GM21360 (cell line): ENCODE results near the gene AFF1.

ENCODE experiments used
- ATAC-seq: cut with Tn5 transposase; IDR thresholded peaks from one replicate; pipeline ENCODE4 v1.9.1; 2021; ENCODE audit warnings: mild to moderate bottlenecking, moderate library complexity; ENCODE audit not compliant: unreplicated experiment

The AFF1 gene

GRCh38 chr4:87105101-87105845 is 170.5 kb downstream of the AFF1 start:
- no peak for ATAC-seq

GRCh38 chr4:87108142-87108546 is 173.3 kb downstream of the AFF1 start:
- ATAC-seq, result no peak

- ATAC-seq, result no peak
These were observed 174.3 kb downstream of the AFF1 start for GRCh38 chr4:87109121-87109520.

- no peak for ATAC-seq
These were observed 175.1 kb downstream of the AFF1 start for GRCh38 chr4:87109945-87110344.

- no peak for ATAC-seq
These were observed 177.3 kb downstream of the AFF1 start for GRCh38 chr4:87112063-87112462.

- ATAC-seq, result no peak
These were observed 179.6 kb downstream of the AFF1 start for GRCh38 chr4:87114245-87115062.

GRCh38 chr4:87116231-87116630 is 181.4 kb downstream of the AFF1 start:
- ATAC-seq, result no peak

- no peak for ATAC-seq
These were observed 182.4 kb downstream of the AFF1 start for GRCh38 chr4:87117051-87117731.

- ATAC-seq, result no peak
These were observed 182.9 kb downstream of the AFF1 start for GRCh38 chr4:87117732-87118075.

GRCh38 chr4:87118421-87118820 is 183.6 kb downstream of the AFF1 start:
- no peak for ATAC-seq

GRCh38 chr4:87118826-87119225 is 184.0 kb downstream of the AFF1 start:
- no peak for ATAC-seq

GRCh38 chr4:87120010-87120409 is 185.2 kb downstream of the AFF1 start:
- ATAC-seq, result no peak

GRCh38 chr4:87120411-87121162 is 185.8 kb downstream of the AFF1 start:
- no peak for ATAC-seq

- no peak for ATAC-seq
These were observed 186.7 kb downstream of the AFF1 start for GRCh38 chr4:87121341-87122065.

- ATAC-seq, result no peak
These were observed 187.4 kb downstream of the AFF1 start for GRCh38 chr4:87122252-87122651.

GRCh38 chr4:87126056-87126455 is 191.2 kb downstream of the AFF1 start:
- no peak for ATAC-seq

GRCh38 chr4:87128006-87128705 is 193.3 kb downstream of the AFF1 start:
- no peak for ATAC-seq

- no peak for ATAC-seq
These were observed 194.9 kb downstream of the AFF1 start for GRCh38 chr4:87129681-87130080.

GRCh38 chr4:87130985-87131703 is 196.3 kb downstream of the AFF1 start:
- no peak for ATAC-seq
